GM21576 (cell line): ENCODE measurements around the gene HOPX.
"Not testable (repeated sequence)": the region's sequence is repeated elsewhere in the genome, so short reads cannot be mapped to it uniquely, and the experiment has no call there.

ENCODE experiments used
- ATAC-seq: cut with Tn5 transposase; IDR thresholded peaks from one replicate; pipeline ENCODE4 v1.9.1; 2021; ENCODE audit warnings: mild to moderate bottlenecking, moderate library complexity; ENCODE audit not compliant: unreplicated experiment

Gene HOPX

DNA sequence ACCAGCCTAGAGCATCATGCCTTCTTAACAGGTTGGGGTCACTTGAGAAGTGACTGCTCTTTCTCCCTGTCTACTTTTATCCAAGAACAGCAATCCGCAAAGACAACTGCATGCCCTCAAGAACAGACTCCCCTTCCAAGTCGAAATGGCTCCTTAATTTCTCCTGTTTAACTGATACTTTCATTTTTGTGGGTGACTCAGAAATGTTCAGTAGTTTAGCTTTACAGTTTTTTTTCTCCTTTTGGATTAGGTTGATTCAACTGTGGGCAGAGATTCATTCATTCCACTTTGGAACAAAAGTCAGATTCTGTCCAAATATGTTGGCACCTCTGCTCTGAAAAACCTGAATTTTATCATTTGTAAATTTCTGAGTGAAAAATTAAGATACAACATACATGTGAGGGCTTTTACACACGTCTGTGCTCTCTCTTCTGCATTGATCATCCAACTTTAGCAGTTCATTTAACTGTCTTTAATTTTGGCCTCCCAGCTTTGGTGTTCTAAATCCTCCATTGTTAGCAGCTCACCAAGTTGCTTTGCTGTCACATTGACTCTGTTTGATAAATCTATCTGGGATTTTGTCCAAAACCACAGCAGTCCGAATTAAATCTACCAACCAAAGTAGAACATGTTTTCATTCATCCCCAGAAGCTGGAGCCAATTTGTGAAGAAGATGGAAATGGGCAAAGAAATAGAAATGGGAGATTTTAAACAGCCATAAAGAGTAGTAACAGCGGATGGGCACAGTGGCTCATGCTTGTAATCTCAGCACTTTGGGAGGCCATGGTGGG is 50.0 kb downstream of the HOPX start:
- no peak for ATAC-seq

DNA sequence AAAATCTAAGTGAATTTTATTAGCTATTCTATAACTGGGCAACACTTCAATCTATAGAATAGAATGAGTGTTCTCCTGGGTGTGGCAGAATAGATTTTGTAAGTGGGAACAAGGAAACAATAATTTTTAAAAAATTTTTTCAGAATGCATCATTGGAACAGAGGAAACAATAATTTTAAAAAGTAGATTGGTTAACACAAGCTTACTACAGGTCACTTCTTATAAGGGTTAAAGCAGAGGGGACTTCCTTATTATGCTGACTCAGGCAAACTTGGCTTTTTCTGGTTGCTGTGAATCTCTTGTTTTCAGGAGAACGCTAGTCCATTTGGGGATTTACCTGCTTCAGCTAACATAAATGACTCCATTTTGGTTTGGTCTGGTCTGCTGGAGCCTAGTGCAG is 52.5 kb downstream of the HOPX start:
- no peak for ATAC-seq

DNA sequence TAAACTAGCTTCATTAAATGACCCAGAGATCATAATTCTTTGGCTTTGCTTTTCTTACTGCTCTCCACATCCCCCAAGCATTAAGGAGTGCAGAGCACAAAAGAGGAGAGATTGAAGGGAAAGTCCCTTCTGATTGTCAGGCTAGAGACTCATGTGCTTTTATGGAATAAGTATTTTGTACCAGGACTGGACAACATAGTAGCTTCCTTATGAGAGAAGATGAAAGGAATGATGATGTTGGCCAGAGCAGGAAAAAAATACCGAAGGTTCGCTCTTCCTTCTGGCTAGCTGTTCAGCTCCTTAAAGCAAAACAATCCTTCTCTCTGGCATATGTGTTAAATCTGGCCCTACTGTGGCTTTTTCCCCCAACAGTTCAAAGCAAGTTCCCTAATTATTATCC is 53.1 kb downstream of the HOPX start:
- ATAC-seq = no peak

DNA sequence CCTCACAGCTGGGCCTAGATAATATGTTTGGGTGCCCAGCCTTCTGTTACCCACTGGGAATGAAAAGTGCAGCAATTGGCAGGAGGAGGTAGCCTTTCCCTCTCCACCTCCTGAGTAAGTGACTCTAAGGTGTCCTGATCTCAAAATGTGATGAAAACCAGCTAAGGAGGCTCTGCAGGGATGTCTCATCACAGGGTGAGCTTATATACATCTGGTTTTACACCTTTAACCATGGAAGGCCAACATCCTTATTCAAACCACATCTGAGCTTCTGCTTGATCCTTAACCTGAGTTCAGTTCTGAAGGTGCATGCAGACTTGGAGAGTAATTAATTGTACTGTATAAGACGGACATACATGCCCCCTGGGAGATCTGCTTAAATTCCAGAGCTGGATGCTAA is 53.7 kb downstream of the HOPX start:
- ATAC-seq = no peak

DNA sequence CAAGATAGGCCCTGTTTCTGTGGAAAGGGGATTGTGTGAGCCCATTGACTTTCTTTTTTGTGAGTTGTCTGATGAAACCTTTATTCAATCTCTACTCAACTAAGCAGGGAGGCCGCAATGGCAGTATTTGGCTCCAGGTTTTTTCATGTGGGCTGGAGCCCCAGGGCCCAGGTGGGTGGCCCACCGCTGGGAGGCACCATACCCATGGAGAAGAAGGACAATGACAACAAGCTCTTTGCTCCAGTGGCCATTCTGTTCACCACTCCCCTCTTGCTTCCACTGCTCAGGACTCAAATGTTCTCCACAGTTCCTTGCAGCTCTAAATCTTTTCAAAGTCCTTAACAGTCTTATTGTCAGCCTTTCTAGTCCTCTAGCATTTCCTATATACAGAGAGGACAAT is 54.1 kb downstream of the HOPX start:
- no peak for ATAC-seq

DNA sequence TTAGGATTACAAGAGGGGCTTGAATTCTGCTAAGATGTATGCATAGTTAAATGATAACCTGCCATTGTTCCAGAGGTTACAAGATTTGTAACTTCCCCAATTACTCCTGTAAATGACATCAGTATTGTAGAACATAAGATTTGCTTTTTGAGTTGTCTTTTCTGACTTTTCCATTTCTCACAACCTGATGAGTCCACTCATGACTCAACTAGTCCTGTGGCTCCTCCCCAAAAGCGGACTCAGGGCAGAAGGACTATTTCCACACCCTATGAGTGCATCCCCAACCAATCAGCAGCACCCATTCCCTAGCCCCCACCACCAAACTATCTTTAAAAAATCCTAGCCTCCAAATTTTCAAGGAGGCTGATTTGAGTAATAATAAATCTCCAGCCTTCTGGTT is 54.7 kb downstream of the HOPX start:
- no peak for ATAC-seq

DNA sequence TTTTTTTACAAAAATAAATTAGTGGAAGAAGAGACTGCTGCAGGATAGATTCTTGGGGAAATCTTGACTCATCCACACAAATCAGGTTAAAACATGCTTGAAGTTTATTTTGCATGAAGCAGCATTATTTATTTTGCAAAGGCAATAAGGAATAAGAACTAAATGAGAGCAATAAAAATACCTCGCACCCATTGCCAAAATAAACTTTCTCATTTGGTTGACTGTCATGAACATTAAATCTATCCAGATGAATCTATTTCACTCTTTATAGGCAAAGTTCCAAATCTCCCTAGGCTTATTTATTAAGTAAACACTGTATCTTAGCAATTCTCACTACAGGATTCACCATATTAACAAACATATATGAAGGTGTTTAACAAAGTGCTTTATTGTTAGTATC is 58.9 kb downstream of the HOPX start:
- ATAC-seq = no peak

DNA sequence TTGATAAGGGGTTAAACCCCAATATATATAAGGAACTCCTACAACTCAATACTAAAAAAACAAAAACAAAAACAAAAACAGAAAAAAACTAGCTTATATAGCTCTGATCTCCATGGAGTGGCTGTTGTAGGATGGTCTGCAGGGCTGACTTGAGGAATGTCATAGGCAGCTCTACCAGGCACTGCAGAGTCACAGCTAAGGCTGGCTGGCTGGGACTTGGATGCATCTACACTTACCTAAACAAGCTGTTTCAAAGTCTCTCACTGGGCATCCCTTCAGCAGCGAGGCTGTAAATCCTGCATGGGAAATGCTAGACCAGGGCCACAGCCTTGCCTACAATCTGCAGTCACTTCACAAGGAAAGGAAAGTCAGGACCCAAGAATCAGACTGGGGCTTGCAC is 61.3 kb downstream of the HOPX start:
- ATAC-seq = no peak

DNA sequence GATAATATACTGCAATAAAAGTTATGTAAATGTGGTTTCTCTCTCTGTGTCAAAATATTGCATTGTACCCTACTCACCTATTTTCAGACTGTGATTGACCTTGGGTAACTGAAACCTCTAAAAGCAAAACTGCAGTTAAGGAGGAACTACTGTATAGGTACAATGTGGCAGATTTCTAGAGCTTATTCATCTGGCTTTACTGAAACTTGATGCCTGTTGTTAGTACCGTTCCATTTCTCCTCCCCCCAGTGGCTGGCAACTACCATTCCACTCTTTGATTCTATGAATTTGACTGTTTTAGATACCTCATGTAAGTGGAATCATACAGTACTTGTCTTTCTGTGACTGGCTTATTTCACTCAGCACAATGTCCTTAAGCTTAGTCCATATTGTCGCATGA is 61.9 kb downstream of the HOPX start:
- ATAC-seq = no peak

DNA sequence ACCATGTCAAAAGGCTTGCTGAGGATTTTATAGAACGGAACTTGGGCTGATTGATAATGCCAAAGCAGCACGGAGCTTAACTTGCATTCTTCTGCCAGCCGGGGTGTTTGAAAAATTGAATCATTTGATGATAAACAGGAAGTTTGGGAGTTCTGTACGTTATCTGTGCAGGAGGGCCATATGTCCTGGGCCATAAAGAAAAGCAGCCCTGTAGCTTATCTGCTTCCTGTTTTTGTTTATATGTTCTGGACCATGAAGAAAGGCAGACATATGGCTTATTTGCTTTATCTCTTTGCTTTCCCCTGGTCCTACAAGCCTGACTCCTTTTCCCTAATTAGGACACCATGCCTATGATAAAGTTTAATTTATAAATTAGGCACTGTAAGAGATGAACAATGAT is 62.4 kb downstream of the HOPX start:
- no peak for ATAC-seq

DNA sequence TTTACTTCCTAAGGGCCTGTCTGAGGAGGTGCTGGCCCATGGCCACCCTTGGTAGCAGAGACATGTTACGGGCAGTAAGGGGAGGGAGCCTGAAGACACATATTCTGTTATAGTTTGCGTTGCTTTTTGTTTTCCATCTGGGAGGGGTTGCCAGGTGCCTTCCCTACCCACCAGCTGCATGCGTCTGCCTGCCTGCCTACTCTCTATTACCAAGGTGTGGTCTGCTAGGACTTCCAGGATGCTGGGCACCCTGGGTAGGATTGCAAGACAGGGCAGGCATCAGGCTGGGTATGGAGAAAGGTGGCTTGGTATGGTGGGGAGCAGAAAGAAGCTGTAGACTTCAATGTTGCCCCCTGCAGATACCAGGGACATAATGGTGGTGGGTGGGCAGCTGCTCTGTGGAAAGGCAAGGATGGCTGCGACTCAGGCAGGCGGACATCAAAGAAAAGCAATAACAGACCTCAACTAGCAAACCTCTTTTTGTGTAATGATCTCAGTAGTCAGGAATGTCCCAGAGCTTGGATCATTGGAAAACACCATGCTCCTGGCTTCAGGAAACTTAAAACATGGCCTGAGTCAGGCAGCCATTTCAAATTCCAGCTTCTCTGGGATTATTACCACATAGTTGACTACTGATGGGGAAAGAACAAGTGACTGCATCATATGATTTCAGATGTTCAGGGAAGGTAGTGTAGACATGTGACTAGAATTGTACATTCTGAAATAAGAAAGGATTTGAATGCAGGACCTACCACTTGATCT is 67.8 kb downstream of the HOPX start:
- ATAC-seq = no peak

DNA sequence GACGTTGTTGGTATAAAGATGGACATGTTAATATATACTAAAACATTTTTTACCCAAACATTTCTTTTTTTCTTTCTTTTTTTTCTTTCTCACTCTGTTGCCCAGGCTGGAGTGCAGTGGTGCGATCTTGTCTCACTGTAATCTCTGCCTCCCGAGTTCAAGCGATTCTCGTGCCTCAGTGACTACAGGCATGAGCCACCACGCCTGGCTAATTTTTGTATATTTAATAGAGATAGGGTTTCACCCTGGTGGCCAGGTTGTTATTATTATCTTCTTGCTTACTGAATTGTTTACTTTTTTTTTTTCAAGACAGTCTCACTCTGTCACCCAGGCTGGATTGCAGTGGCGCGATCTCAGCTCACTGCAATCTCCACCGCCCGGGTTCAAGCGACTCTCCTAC is 68.8 kb downstream of the HOPX start:
- no peak for ATAC-seq

DNA sequence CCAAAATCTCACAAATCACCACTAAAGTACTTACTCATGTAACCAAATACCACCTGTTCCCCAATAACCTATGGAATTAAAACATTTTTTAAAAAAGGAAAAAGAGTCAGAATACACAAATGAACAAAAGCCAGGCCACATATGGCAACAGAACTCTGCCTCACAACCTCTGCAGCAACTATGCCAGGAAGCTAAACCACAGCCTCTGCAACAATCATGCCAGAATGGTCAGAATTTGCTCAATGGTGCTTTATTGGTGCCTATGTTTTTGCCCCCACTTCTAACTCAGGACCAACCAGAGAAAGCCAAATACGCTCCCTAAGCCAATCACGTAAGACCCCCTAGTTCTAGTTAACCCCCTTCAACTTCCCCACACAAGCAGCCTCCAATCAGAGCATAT is 69.6 kb downstream of the HOPX start:
- no peak for ATAC-seq

DNA sequence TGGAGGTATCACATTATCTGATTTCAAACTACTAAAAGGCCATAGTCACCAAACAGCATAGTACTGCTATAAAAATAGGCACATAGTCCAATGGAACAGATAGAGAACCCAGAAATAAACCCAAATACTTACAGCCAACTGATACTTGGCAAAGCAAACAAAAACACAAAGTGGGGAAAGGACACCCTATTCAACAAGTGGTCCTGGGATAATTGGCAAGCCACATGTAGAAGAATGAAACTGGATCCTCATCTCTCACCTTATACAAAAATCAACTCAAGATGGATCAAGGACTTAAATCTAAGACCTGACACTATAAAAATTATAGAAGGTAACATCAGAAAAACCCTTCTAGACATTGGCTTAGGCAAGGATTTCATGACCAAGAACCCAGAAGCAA is 70.9 kb downstream of the HOPX start:
- ATAC-seq = not testable (repeated sequence)

DNA sequence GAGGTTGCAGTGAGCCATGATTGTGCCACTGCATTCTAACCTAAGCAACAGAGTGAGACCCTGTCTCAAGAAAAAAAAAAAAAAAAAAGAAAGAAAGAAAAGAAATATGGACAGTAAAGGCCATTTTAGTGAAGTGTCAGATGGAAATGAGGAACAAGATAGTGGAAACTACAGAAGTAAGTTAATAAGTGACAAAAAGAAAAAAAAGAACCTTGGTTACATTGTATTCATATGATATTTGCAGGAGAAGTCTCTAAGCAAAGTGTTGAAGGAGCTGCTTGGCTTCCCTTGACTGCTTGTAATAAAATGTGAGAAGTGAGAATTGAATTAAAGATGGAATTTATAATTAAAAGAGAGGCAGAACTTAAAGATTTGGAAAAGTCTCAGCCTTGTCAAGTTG is 73.2 kb downstream of the HOPX start:
- no peak for ATAC-seq

DNA sequence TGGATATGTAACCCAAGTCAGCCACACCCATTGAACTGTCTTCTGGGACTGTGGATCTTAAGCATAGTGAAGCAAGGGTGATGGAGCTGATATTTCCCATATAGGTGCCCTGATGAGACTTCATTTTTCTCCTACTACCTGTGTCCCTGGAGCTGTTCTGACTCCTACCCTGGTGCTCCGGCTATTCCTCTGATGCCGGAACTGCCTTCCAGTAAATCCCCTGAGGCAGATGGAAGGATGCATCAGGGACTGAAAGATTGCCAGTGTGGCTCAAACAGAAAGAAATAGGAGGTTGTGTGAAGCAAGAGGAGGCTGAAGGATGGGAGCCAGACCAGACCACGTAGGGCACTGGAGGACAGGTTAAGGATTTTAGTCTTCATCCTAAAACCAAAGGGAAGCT is 74.7 kb downstream of the HOPX start:
- no peak for ATAC-seq

DNA sequence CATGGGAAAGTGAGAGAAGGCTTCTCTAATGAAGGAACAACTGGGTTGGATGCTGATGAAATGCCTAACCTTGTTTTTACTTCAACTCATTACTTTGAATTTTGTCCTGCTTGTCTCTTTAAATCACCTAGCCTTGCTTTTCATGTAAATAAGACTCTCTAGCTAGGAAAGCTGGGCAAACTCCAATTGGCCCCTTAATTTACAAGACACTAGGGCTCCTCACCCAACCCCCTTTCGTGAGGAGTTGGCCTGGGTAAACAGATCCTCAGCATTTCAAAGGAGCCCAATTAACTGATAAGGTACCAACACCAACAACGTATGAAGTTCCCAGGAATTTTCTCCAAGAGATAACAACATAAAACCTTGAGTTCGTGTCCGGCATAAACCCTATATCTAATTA is 75.6 kb downstream of the HOPX start:
- not testable (repeated sequence) for ATAC-seq

DNA sequence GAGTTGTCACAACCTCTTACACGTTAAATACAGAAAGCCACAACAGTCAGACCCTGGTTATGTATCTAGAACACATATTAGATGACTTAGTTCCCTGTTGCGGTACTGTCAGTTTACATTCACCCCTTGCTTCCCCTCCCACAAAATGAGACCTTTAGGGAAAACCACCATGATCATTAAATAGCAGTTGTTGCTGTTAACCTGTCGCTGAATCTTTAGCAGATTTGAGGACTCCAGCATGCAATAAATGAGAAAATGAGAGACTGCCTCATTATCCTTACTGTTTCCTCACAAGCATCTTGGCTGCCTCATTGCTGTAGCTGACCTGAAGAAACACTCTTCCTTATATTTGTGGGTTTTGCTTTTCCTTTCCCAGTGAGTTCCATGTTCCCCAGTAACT is 77.8 kb downstream of the HOPX start:
- ATAC-seq = no peak
